IMR-90 (cell line): Measurements from ENCODE around the gene TDRD6. TPM values are rescaled to one million over a fixed set of nuclear protein-coding genes. Genes with fewer than 3 reads are reported as not detected.

Source experiments
- ATAC-seq: fragments of 200-7000 bp; cut with Tn5 transposase; 2 replicates; pipeline ENCODE4 v1.9.1; 2020; ENCODE audit warnings: low read depth, mild to moderate bottlenecking, moderate library complexity
- BruUV-seq: library from RNA; stranded (reverse); fragments of 400-500 nt; replicated peaks from 2 replicates; lab custom pipeline; 2021; lab: Mats Ljungman, UMichigan
- CTCF ChIA-PET: fragments of 300-600 bp; formaldehyde crosslinking; extraction: SDS; loops from one replicate; lab custom pipeline; 2021; ENCODE audit warnings: antibody characterized with exemption; lab: Yijun Ruan, JAX
- POLR2A ChIA-PET: fragments of 300-600 bp; sonication (Branson Sonifier 250); formaldehyde crosslinking; loops from one replicate; lab custom pipeline; 2022; ENCODE audit warnings: antibody characterized with exemption; ENCODE audit not compliant: unreplicated experiment; lab: Charles Lee
- DNase-seq: peaks from one replicate; pipeline ENCODE4 v3.0.0; 2013
- H2AFZ ChIP-seq: replicated peaks from 2 replicates; pipeline ENCODE3; 2013; ENCODE audit warnings: low read length, mild to moderate bottlenecking; ENCODE audit not compliant: poor library complexity
- H2AK5ac ChIP-seq: 2 replicates; pipeline ENCODE4 v1.6.1; 2013; ENCODE audit warnings: low read depth, low read length, inconsistent platforms
- H2AK9ac ChIP-seq: replicated peaks from 2 replicates; pipeline ENCODE3; 2013; ENCODE audit warnings: mild to moderate bottlenecking, low read depth, low read length, moderate library complexity; ENCODE audit not compliant: poor library complexity
- H2BK120ac ChIP-seq: 2 replicates; pipeline ENCODE4 v1.6.1; 2013; ENCODE audit warnings: low read depth, low read length, inconsistent platforms
- H2BK15ac ChIP-seq: 3 replicates; pipeline ENCODE4 v1.6.1; 2013; ENCODE audit warnings: low read depth, low read length, inconsistent platforms
- H2BK20ac ChIP-seq: 2 replicates; pipeline ENCODE4 v1.6.1; 2013; ENCODE audit warnings: low read depth, mild to moderate bottlenecking, inconsistent platforms, low read length, moderate library complexity
- H2BK5ac ChIP-seq: 2 replicates; pipeline ENCODE4 v1.6.1; 2013; ENCODE audit warnings: mild to moderate bottlenecking, low read depth, low read length, inconsistent platforms; ENCODE audit not compliant: poor library complexity, severe bottlenecking
- H3K14ac ChIP-seq: replicated peaks from 2 replicates; pipeline ENCODE4 v1.6.1; 2013; ENCODE audit warnings: low read depth, low read length, inconsistent platforms
- H3K18ac ChIP-seq: 2 replicates; pipeline ENCODE4 v1.6.1; 2013; ENCODE audit warnings: low read depth, low read length, control low read depth
- H3K23ac ChIP-seq: 2 replicates; pipeline ENCODE4 v1.6.1; 2013; ENCODE audit warnings: low read depth, low read length, inconsistent platforms
- H3K27ac ChIP-seq: 2 replicates; pipeline ENCODE4 v1.5.1; 2013; ENCODE audit warnings: mild to moderate bottlenecking, control low read depth, low read length; ENCODE audit not compliant: insufficient read depth
- H3K27me3 ChIP-seq: 2 replicates; pipeline ENCODE4 v1.6.1; 2013; ENCODE audit warnings: low read length; ENCODE audit not compliant: control insufficient read depth, insufficient read depth
- H3K36me3 ChIP-seq: 2 replicates; pipeline ENCODE4 v1.6.1; 2013; ENCODE audit warnings: low read length, mixed read lengths; ENCODE audit not compliant: control insufficient read depth, insufficient read depth
- H3K4ac ChIP-seq: 2 replicates; pipeline ENCODE4 v1.6.1; 2013; ENCODE audit warnings: low read depth, low read length, inconsistent platforms
- H3K4me1 ChIP-seq: 2 replicates; pipeline ENCODE4 v1.6.1; 2013; ENCODE audit warnings: low read length, mixed read lengths; ENCODE audit not compliant: control insufficient read depth, insufficient read depth
- H3K4me2 ChIP-seq: 2 replicates; pipeline ENCODE4 v1.6.1; 2013; ENCODE audit warnings: low read depth, mild to moderate bottlenecking, control low read depth, low read length, moderate library complexity
- H3K4me3 ChIP-seq: 2 replicates; pipeline ENCODE4 v1.5.1; 2013; ENCODE audit warnings: low read depth, mild to moderate bottlenecking, control low read depth, low read length, moderate library complexity; ENCODE audit not compliant: insufficient read depth
- H3K56ac ChIP-seq: 2 replicates; pipeline ENCODE4 v1.6.1; 2013; ENCODE audit warnings: low read length, inconsistent platforms; ENCODE audit not compliant: insufficient read depth; ENCODE audit errors: extremely low read depth
- H3K79me1 ChIP-seq, 2 experiments: 2 replicates each; pipeline ENCODE4 v1.6.1; 2013; ENCODE audit warnings: low read length in 2 of 2, inconsistent platforms in 1 of 2, low read depth in 1 of 2
- H3K9ac ChIP-seq: 2 replicates; pipeline ENCODE4 v1.6.1; 2013; ENCODE audit warnings: low read depth, low read length, control low read depth
- H3K9me1 ChIP-seq: 2 replicates; pipeline ENCODE4 v1.6.1; 2013; ENCODE audit warnings: low read length, inconsistent platforms; ENCODE audit not compliant: insufficient read depth
- H3K9me3 ChIP-seq: 2 replicates; pipeline ENCODE4 v1.6.1; 2013; ENCODE audit warnings: low read length; ENCODE audit not compliant: control insufficient read depth, insufficient read depth
- H4K20me1 ChIP-seq: 2 replicates; pipeline ENCODE4 v1.6.1; 2013; ENCODE audit warnings: low read length, inconsistent platforms; ENCODE audit not compliant: insufficient read depth
- H4K5ac ChIP-seq: 2 replicates; pipeline ENCODE4 v1.6.1; 2013; ENCODE audit warnings: mild to moderate bottlenecking, low read depth, low read length, control low read depth
- H4K8ac ChIP-seq, 2 experiments: 2 replicates each; pipeline ENCODE4 v1.6.1; 2013; ENCODE audit warnings: low read depth in 2 of 2, low read length in 2 of 2, control low read depth in 1 of 2, inconsistent platforms in 1 of 2
- H4K91ac ChIP-seq: 2 replicates; pipeline ENCODE4 v1.6.1; 2013; ENCODE audit warnings: low read depth, low read length, inconsistent platforms; ENCODE audit not compliant: insufficient read depth
- BHLHE40 ChIP-seq: fragments of 150-350 bp; IDR thresholded peaks from 2 replicates; pipeline ENCODE4 v1.6.1; 2016; ENCODE audit warnings: mild to moderate bottlenecking, low read depth, low read length
- MAZ ChIP-seq: IDR thresholded peaks from 2 replicates; pipeline ENCODE4 v1.6.1; 2012; ENCODE audit warnings: low read depth, mild to moderate bottlenecking, low read length, improper control_type of control experiment, moderate library complexity, borderline replicate concordance
- MXI1 ChIP-seq: IDR thresholded peaks from 2 replicates; pipeline ENCODE4 v1.6.1; 2012; ENCODE audit warnings: low read depth, mild to moderate bottlenecking, low read length, moderate library complexity, borderline replicate concordance
- RAD21 ChIP-seq: IDR thresholded peaks from 2 replicates; pipeline ENCODE4 v1.6.1; 2012; ENCODE audit warnings: low read length, improper control_type of control experiment
- RFX5 ChIP-seq: IDR thresholded peaks from 2 replicates; pipeline ENCODE4 v1.8.0; 2012; ENCODE audit warnings: low read depth, mild to moderate bottlenecking, low read length, moderate library complexity
- SMC3 ChIP-seq: fragments of 150-350 bp; IDR thresholded peaks from 2 replicates; pipeline ENCODE4 v1.6.1; 2016; ENCODE audit warnings: low read depth, mild to moderate bottlenecking, antibody characterized with exemption, low read length, moderate library complexity
- WGBS, 2 experiments: methylation state at CpG; one replicate each; pipeline versions ENCODE4 v1.1.5 to v1.1.7; 2013; ENCODE audit warnings: missing lambda C conversion rate in 2 of 2; ENCODE audit not compliant: insufficient read length in 1 of 2; ENCODE audit errors: extremely low coverage in 2 of 2; 5-methylcytosine and 5-hydroxymethylcytosine counted together
- dilution Hi-C: fragments of 300-500 bp; cut with HindIII; formaldehyde crosslinking; loops from one replicate; pipeline ENCODE4 v1.14.3; 2018; ENCODE audit warnings: low sequenced_read_pairs; ENCODE audit not compliant: unreplicated experiment
- in situ Hi-C: fragments of 300-500 bp; cut with MboI; formaldehyde crosslinking; loops from 3 replicates; pipeline ENCODE4 v1.14.3; 2019; ENCODE audit warnings: low sequenced_read_pairs, inconsistent platforms, mixed read lengths
- intact Hi-C: fragments of 100-400 bp; cut with micrococcal nuclease; formaldehyde crosslinking; loops from 2 replicates; pipeline ENCODE4 v1.10.0; 2022
- polyA plus RNA-seq, 3 experiments: library from polyadenylated mRNA; depleted of rRNA; stranded (reverse); fragments of >200 nt; gene quantifications; 2 replicates each; pipeline ENCODE4 v1.2.3, GENCODE V29; 2012; ENCODE audit warnings: low replicate concordance in 1 of 3
- total RNA-seq: library from RNA; depleted of rRNA; stranded (reverse); fragments of >200 nt; gene quantifications from 2 replicates; pipeline ENCODE4 v1.2.3, GENCODE V29; 2012
- TF ChIP-seq, protein P1 (sequence below): fragments of 150-350 bp; IDR thresholded peaks from 2 replicates; pipeline ENCODE4 v1.6.1; 2017; ENCODE audit warnings: mild to moderate bottlenecking, antibody characterized with exemption, low read length, low read depth

The TDRD6 gene
- total and polyA plus RNA-seq, 2 of the 4 experiments (the other 2 are of a cell fraction), result not detected

DNA sequence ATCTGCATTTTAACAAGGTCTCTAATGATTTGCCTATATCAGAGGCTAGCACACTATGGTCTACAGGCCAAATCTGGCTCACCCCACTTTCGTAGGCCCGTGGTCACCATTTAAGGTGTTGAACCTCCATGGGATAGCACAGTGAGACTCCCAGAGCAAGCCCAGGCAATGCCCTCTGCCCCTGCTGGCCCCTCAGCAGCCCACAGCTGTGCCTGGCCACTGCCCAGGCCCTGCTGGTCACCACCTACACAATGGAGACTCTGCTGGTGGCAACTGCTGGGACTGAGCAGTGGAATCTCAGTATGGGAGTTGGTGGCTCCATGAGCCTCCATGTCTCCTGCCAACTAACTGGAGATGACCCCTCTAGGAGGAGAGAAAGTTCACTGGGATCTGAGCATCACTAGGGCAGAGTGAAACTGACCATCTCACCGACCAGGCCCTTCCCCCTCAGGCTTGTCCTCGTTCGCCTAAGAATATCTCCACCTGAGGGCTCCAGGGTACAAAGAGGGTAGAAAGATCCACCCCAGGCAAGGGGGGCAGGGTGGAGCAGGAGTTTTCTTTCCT lies 61.3 kb downstream of the TDRD6 start:
- no peaks in the 10 kb centered on the region for H3K9me3 ChIP-seq
- H3K4me3 ChIP-seq, result no peak overlapping the region
- no peak overlapping the region for H2BK120ac ChIP-seq
- H3K14ac ChIP-seq, result no peak overlapping the region
- H4K91ac ChIP-seq, result no peak overlapping the region
- dilution Hi-C loops (no loop called here), intact Hi-C loops (no loop called here), in situ Hi-C loops (no loop called here)
- no peaks in the 10 kb centered on the region for H3K4me1 ChIP-seq
- no peak overlapping the region for H2BK20ac ChIP-seq
- no peaks in the 10 kb centered on the region for H3K27me3 ChIP-seq
- no peak overlapping the region for H4K8ac ChIP-seq
- no peak overlapping the region for H2AK9ac ChIP-seq
- H4K5ac ChIP-seq, result no peak overlapping the region
- no peak overlapping the region for H3K4me2 ChIP-seq
- H2AK5ac ChIP-seq, result no peak overlapping the region
- no peaks in the 10 kb centered on the region for H3K36me3 ChIP-seq
- DNase-seq (no peak), ATAC-seq (no peak)
- no peak overlapping the region for H3K18ac ChIP-seq
- no peak overlapping the region for H2BK5ac ChIP-seq
- H3K9me1 ChIP-seq, result no peaks in the 10 kb centered on the region
- CTCF ChIA-PET, result no interaction called here
- no peak overlapping the region for H3K56ac ChIP-seq
- H2BK15ac ChIP-seq, result no peak overlapping the region
- no peaks in the 10 kb centered on the region for H3K79me1 ChIP-seq
- TF ChIP-seq RFX5, result no peak
- TF ChIP-seq, protein P1, sequence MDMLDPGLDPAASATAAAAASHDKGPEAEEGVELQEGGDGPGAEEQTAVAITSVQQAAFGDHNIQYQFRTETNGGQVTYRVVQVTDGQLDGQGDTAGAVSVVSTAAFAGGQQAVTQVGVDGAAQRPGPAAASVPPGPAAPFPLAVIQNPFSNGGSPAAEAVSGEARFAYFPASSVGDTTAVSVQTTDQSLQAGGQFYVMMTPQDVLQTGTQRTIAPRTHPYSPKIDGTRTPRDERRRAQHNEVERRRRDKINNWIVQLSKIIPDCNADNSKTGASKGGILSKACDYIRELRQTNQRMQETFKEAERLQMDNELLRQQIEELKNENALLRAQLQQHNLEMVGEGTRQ, result no peak
- TF ChIP-seq MAZ, result no peak
- TF ChIP-seq MXI1, result no peak
- TF ChIP-seq RAD21, result no peak
- no peak for TF ChIP-seq SMC3
- no peak for TF ChIP-seq BHLHE40
- BruUV-seq, result no TSS peak
- no peak overlapping the region for H3K23ac ChIP-seq
- H3K27ac ChIP-seq, result no peak overlapping the region
- 70% methylated on average over 2 of the region's 5 CpGs; no CpG with 5 or more reads in 1 of the 2 experiments for whole genome bisulfite sequencing, 2 experiments
- no peak overlapping the region for H2AFZ ChIP-seq
- no peak overlapping the region for H3K4ac ChIP-seq
- no peak overlapping the region for H3K9ac ChIP-seq
- H4K20me1 ChIP-seq, result no peaks in the 10 kb centered on the region
- POLR2A ChIA-PET, result no interaction called here
